SKM-1 (cell line): ENCODE measurements around the gene NUP205.
"Not testable (repeated sequence)": the region's sequence is repeated elsewhere in the genome, so short reads cannot be mapped to it uniquely, and the experiment has no call there.

Experiments used
- DNase-seq: peaks from one replicate; lab custom pipeline; 2025; ENCODE audit not compliant: unreplicated experiment; lab: John Stamatoyannopoulos, UW

NUP205 gene

DNA sequence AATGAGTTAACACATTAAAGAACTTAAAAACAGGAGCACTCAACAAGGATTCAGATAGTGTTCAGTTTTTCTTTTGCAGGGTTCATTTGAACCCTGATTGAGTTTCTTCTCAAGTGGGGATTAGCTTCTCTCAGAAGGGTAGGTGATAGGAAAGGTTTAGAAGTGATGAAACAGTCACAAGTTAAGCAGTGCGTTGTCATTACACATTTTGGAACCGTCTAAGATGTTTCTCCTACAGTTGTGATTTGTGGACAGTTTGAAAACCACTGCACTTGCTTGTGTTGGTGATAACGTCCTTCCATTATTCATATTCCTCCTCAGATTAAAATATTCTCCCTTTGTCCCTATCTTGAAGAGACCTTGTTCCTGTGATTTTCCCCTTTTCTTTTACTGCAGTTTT lies 107.3 kb downstream of the NUP205 start:
- no peak for DNase-seq

DNA sequence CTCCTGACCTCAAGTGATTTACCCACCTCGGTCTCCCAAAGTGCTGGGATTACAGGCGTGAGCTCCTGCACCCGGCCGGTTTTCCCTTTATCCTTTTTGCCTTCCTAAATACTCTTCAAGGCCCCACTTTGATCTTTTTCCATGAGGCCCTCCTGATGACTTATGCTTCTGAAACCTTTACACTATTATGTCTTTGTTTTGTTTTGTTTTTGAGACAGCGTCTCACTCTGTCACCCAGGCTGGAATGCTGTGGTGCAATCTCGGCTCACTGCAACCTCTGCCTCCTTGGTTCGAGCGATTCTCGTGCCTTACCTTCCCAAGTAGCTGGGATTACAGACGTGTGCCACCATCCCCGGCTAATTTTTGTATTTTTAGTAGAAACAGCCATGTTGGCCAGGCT lies 108.4 kb downstream of the NUP205 start:
- no peak for DNase-seq

DNA sequence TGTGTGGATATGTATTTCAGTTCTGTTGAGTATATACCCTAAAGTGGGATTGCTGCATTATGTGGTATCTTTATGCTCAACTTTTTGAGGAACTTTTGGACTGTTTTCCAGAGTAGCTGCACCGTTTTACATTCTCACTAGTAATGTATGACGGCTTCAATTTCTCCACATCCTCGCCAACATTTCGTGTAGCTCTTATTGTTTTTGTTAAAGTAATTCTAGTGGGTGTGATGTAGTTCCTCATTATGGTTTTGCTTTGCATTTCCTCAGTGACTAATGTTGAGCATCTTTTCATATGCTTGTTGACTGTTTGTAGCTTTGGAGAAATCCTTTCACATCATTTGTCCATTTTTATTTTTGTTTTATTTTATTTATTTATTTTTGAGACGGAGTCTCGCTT lies 109.1 kb downstream of the NUP205 start:
- DNase-seq: no peak

- DNase-seq: not testable (repeated sequence)
Observed at GRCh38 chr7:135667626-135668025, 109.9 kb downstream of the NUP205 start.

- DNase-seq: not testable (repeated sequence)
Observed at GRCh38 chr7:135668852-135669395, 111.2 kb downstream of the NUP205 start.

DNA sequence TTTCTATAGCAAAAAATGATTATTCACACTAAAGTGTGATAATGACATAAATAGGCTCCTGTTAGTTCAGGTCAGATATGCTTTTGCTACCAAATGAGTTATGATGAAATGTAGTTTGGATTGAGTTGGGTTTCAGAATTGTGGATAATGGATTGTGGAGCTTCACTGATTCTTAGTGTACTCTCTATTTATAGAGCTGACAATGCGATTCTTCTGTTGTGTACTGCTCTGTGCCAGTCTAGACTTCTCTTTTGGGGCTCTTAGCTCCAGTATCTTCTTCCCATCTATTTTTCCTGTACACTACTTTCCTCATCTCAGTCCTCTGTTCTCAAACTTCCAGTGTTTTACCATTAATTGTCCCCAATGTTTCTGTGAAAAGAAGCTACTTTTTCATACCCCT lies 112.1 kb downstream of the NUP205 start:
- no peak for DNase-seq

- DNase-seq: no peak
Observed at GRCh38 chr7:135670179-135670578, 112.5 kb downstream of the NUP205 start.

DNA sequence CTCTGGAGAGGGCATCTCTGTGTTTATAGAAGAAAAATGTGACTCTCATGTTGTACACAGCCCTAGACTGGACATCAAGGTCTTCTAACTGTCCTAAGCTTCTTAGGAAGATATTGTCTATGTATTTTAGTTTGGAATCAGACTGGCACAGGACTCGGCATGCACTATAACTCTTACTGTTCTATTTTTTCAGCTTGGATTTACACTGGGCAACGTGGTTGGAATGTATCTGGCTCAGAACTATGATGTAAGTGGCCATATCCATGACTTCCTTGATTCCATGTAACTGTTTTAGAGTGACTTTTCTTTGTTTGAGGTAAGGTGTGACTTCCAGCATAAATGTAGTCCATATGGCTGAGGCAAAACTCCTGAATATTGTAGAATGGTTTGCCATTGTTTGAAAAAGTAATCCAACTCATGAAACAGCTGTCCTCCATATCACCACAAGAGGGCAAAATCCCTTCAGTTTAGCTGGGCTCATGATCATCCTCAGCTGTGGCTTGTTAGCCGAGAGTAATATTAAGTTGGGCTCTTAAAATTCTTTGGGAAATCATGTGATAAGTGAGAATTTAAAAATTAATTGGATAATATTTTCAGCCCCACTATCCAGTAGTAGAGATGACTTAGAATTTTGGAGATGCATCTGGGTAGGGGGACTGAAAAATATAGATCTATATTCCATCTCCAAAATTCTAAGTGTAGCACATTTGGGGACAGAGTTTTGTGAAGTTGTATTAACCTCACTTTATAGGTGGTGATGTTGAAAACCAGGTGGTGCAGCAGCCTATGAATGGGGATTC lies 115.0 kb downstream of the NUP205 start:
- DNase-seq: peak; percentile 20

DNA sequence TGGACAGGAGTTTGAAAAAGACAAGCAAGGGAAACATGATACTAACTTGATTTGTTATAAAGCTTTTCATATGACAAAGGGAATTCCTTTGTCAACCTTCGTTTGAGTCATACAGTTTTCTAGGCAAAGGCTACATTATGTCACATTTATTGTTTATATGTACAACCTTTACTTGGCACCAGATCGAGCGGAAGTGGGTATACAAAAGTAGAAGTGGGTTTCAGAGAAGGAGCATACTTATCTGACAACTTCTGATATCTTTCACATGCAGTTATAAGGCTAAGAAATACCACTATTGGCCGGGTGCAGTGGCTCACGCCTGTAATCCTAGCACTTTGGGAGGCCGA lies 115.6 kb downstream of the NUP205 start:
- DNase-seq: no peak

- no peak for DNase-seq
Observed at GRCh38 chr7:135678612-135679575, 121.2 kb downstream of the NUP205 start.

- no peak for DNase-seq
Observed at GRCh38 chr7:135681762-135682161, 124.0 kb downstream of the NUP205 start.

DNA sequence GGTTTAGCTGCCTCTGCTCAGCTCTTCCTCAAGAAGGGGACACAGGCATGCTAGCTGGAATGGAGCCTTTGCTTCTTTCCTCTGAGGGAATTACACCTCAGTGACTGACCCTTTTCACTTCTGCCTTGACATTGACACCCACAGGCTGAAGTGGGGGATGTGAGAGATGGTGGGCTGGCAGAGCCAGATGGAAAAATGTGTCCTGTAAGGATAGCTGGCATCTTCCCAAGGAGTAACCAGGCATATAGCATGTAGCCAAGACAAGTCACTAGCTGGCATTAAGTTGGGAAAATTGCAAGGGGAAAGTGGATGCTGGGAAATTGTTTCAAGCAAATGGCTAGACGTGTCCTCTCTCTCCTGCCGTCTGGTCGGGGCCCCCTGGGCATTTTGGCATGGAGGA lies 124.5 kb downstream of the NUP205 start:
- no peak for DNase-seq

- no peak for DNase-seq
Observed at GRCh38 chr7:135683609-135684008, 125.9 kb downstream of the NUP205 start.

GRCh38 chr7:135684136-135684535 lies 126.4 kb downstream of the NUP205 start:
- DNase-seq: no peak

DNA sequence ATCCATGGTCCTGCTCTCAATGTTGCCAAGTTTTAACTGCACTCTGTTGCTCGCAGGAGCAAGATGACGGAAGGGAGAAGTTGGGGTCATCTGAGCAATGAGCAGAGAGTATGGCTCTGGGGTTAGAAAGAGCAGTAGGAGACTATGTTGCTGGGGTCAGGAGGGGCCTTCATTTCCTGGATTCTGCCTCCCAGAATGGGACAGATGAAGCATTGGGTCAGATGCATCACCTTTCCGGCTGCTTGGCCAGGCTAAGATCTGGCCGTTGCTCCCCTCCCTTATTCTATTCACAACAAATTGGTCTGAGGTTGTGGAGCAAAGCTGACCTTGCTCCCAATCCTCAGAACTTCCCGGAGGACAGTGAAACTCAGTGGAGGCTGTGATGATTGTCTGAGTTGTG lies 127.0 kb downstream of the NUP205 start:
- no peak for DNase-seq

GRCh38 chr7:135685306-135686084 lies 127.8 kb downstream of the NUP205 start:
- DNase-seq: no peak

DNA sequence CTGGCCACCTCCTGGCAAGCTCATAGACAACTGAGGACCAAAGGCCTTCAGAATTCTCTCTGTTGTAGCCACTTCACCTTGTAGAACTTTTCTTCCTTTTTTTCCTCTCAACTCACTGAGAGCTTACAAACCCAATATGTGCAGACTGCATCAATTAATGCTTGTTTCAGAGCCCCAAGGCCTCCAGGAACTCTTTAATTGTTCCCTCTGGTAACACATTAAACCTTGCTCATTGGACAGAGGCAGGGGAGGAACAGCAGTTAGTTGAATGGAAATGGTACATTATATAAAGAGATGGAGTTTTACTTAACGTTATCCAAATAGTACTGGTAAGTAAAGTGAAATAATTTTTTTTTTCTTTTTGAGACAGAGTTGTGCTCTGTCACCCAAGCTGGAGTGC lies 129.7 kb downstream of the NUP205 start:
- no peak for DNase-seq

GRCh38 chr7:135690566-135690965 lies 132.8 kb downstream of the NUP205 start:
- no peak for DNase-seq

DNA sequence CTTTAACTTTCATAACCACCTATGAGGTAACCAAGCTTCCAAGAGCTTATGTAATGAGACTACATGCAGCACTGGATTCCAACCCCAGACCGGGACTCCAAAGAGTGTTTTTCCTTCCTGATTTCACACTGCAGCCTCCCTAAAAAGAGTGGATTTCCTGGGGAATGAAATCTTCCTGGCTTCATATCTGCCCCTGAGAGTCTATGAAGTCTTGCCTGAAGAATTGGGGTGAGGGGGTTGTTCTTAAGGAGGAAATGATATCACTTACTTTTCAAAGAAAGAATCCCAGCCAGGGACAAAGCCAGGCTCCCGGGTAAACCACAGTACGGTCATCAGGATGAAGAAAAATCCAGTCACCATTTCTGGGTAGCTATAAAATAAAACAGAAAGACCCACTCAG lies 134.3 kb downstream of the NUP205 start:
- no peak for DNase-seq

GRCh38 chr7:135692606-135693005 lies 134.9 kb downstream of the NUP205 start:
- not testable (repeated sequence) for DNase-seq

DNA sequence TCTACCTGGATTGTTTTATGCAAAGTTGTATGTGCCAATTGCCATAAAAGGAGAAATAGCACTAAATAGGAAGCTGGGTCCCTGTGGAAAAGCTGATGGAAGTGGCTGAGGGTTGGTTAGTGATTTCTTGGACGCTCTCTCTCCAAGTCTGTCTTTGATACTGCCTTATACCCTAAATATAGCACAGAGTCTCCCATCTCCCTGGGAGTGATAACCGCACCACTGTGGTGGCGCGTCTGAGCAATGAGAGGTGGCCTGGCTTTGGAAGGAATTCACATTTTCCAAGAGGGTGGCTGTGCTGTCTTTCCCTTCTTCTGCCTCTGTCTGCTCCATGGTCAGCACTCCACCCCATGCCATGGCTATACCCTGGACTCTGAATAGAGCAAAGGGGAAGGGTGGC lies 135.8 kb downstream of the NUP205 start:
- DNase-seq: no peak
